Subcutaneous abdominal adipose tissue (tissue), 5 donors: ENCODE data around the gene WDR35.
A peak's percentile ranks its signal among the peaks of the same experiment; 100 is the strongest.
"Not testable (repeated sequence)": the region's sequence is repeated elsewhere in the genome, so short reads cannot be mapped to it uniquely, and the experiment has no call there.

Source experiments
- H3K27ac ChIP-seq: one replicate; pipeline ENCODE4 v1.7.0; 2013; ENCODE audit warnings: low read depth, mild to moderate bottlenecking, inconsistent platforms, low read length, moderate library complexity
- H3K27me3 ChIP-seq, 5 donors: one replicate each; pipeline ENCODE4 v1.7.0; 2013; ENCODE audit warnings: low read length in 5 of 5, inconsistent platforms in 1 of 5; ENCODE audit not compliant: control insufficient read depth in 5 of 5, insufficient read depth in 4 of 5
- H3K36me3 ChIP-seq, 5 donors: one replicate each; pipeline ENCODE4 v1.7.0; 2013; ENCODE audit warnings: low read length in 5 of 5; ENCODE audit not compliant: control insufficient read depth in 5 of 5, insufficient read depth in 5 of 5
- H3K4me1 ChIP-seq, 5 donors: one replicate each; pipeline ENCODE4 v1.7.0; 2013; ENCODE audit warnings: low read length in 5 of 5, mild to moderate bottlenecking in 3 of 5, moderate library complexity in 1 of 5; ENCODE audit not compliant: control insufficient read depth in 5 of 5, insufficient read depth in 5 of 5
- H3K4me3 ChIP-seq, 5 donors: one replicate each; pipeline ENCODE4 v1.7.0; 2013; ENCODE audit warnings: low read length in 5 of 5, low read depth in 1 of 5
- H3K9ac ChIP-seq, 5 donors: one replicate each; pipeline ENCODE4 v1.7.0; 2013; ENCODE audit warnings: low read length in 5 of 5, mild to moderate bottlenecking in 4 of 5, moderate library complexity in 3 of 5
- H3K9me3 ChIP-seq, 5 donors: one replicate each; pipeline ENCODE4 v1.7.0; 2013; ENCODE audit warnings: low read length in 5 of 5; ENCODE audit not compliant: control insufficient read depth in 5 of 5
- donor health status: healthy.
- donor health status: healthy.
- donor health status: healthy.
- donor health status: healthy.
- donor health status: healthy.

Gene WDR35

GRCh38 chr2:19898592-19899329 is 91.1 kb downstream of the WDR35 start:
- Histone ChIP-seq H3K9me3 (no peaks in the 10 kb centered on the region), H3K9ac (peak overlapping the region in 3 of 5 donors; percentile 5 to 35 (median 20)), H3K4me1 (peaks cover 7 to 42% (median 39%) of the 10 kb centered on the region in 5 donors), H3K4me3 (no peak overlapping the region), H3K36me3 (no peaks in the 10 kb centered on the region), H3K27ac (no peak overlapping the region), H3K27me3 (no peaks in the 10 kb centered on the region)

- Histone ChIP-seq H3K4me1 (peaks cover 7 to 41% (median 38%) of the 10 kb centered on the region in 5 donors), H3K9ac (peak overlapping the region in 3 of 5 donors; percentile 5 to 55 (median 35))
Observed at GRCh38 chr2:19897623-19898245, 92.2 kb downstream of the WDR35 start.

GRCh38 chr2:19895535-19895934 is 94.4 kb downstream of the WDR35 start:
- H3K27ac ChIP-seq = no peak overlapping the region
- H3K4me1 ChIP-seq = peaks cover 4 to 34% (median 31%) of the 10 kb centered on the region in 5 donors
- H3K4me3 ChIP-seq = no peak overlapping the region
- no peaks in the 10 kb centered on the region for H3K9me3 ChIP-seq
- no peaks in the 10 kb centered on the region for H3K27me3 ChIP-seq
- H3K36me3 ChIP-seq = no peaks in the 10 kb centered on the region
- H3K9ac ChIP-seq = peak overlapping the region in 2 of 5 donors; percentile 46 to 62

More at GRCh38 chr2:19897623-19898245, 92.2 kb downstream of the WDR35 start:
- H3K9me3 ChIP-seq = no peaks in the 10 kb centered on the region
- H3K27ac ChIP-seq = no peak overlapping the region
- no peaks in the 10 kb centered on the region for H3K27me3 ChIP-seq
- no peak overlapping the region for H3K4me3 ChIP-seq
- no peaks in the 10 kb centered on the region for H3K36me3 ChIP-seq

GRCh38 chr2:19894134-19894792 is 95.6 kb downstream of the WDR35 start:
- H3K27ac ChIP-seq = no peak overlapping the region
- no peaks in the 10 kb centered on the region for H3K9me3 ChIP-seq
- H3K36me3 ChIP-seq = no peaks in the 10 kb centered on the region
- peaks cover 1 to 26% (median 22%) of the 10 kb centered on the region in 5 donors for H3K4me1 ChIP-seq
- H3K27me3 ChIP-seq = no peaks in the 10 kb centered on the region
- peak overlapping the region in 1 of 5 donors; percentile 30 for H3K9ac ChIP-seq
- H3K4me3 ChIP-seq = no peak overlapping the region

- Histone ChIP-seq H3K27me3 (no peaks in the 10 kb centered on the region), H3K27ac (no peak overlapping the region), H3K9me3 (no peaks in the 10 kb centered on the region), H3K4me1 (peaks cover 0 to 21% (median 17%) of the 10 kb centered on the region in 5 donors), H3K4me3 (no peak overlapping the region), H3K36me3 (no peaks in the 10 kb centered on the region), H3K9ac (peak overlapping the region in 1 of 5 donors; percentile 30)
Observed at GRCh38 chr2:19893520-19894133, 96.3 kb downstream of the WDR35 start.

GRCh38 chr2:19891971-19892370 is 97.9 kb downstream of the WDR35 start:
- H3K9ac ChIP-seq, H3K27ac ChIP-seq, H3K9me3 ChIP-seq: not testable (repeated sequence)

GRCh38 chr2:19890104-19890503 is 99.8 kb downstream of the WDR35 start:
- H3K36me3 ChIP-seq = no peaks in the 10 kb centered on the region
- no peaks in the 10 kb centered on the region for H3K27me3 ChIP-seq
- no peak overlapping the region for H3K4me3 ChIP-seq
- H3K9ac ChIP-seq = no peak overlapping the region
- no peaks in the 10 kb centered on the region for H3K9me3 ChIP-seq
- H3K27ac ChIP-seq = no peak overlapping the region
- H3K4me1 ChIP-seq = no peaks in the 10 kb centered on the region

More at GRCh38 chr2:19891971-19892370, 97.9 kb downstream of the WDR35 start:
- H3K27me3 ChIP-seq, H3K4me3 ChIP-seq, H3K36me3 ChIP-seq, H3K4me1 ChIP-seq: not testable (repeated sequence)

GRCh38 chr2:19888831-19889230 is 101.1 kb downstream of the WDR35 start:
- Histone ChIP-seq H3K9me3 (no peaks in the 10 kb centered on the region), H3K4me3 (no peak overlapping the region), H3K9ac (no peak overlapping the region), H3K36me3 (no peaks in the 10 kb centered on the region), H3K27ac (no peak overlapping the region), H3K27me3 (no peaks in the 10 kb centered on the region), H3K4me1 (no peaks in the 10 kb centered on the region)

- no peak overlapping the region for H3K4me3 ChIP-seq
- no peaks in the 10 kb centered on the region for H3K4me1 ChIP-seq
- no peak overlapping the region for H3K9ac ChIP-seq
- H3K27ac ChIP-seq = no peak overlapping the region
- H3K27me3 ChIP-seq = no peaks in the 10 kb centered on the region
- H3K36me3 ChIP-seq = no peaks in the 10 kb centered on the region
- no peaks in the 10 kb centered on the region for H3K9me3 ChIP-seq
Observed at GRCh38 chr2:19887510-19887909, 102.4 kb downstream of the WDR35 start.

GRCh38 chr2:19886261-19886660 is 103.6 kb downstream of the WDR35 start:
- no peaks in the 10 kb centered on the region for H3K9me3 ChIP-seq
- H3K36me3 ChIP-seq = no peaks in the 10 kb centered on the region
- H3K27me3 ChIP-seq = no peaks in the 10 kb centered on the region
- no peak overlapping the region for H3K27ac ChIP-seq
- no peak overlapping the region for H3K9ac ChIP-seq
- no peak overlapping the region for H3K4me3 ChIP-seq
- no peaks in the 10 kb centered on the region for H3K4me1 ChIP-seq
